SK-N-SH (cell line): Measurements from ENCODE around the gene UTY. TPM values are rescaled to one million over a fixed set of nuclear protein-coding genes. Genes with fewer than 3 reads are reported as not detected.

Source experiments
- CTCF ChIA-PET: fragments of 300-600, 350-600 bp; formaldehyde crosslinking; extraction: SDS; loops from one replicate; lab custom pipeline; 2021; lab: Yijun Ruan, JAX
- POLR2A ChIA-PET: fragments of 350-600 bp; sonication (Branson Sonifier 250); formaldehyde crosslinking; extraction: SDS; loops from one replicate; lab custom pipeline; 2020; ENCODE audit warnings: antibody characterized with exemption, inconsistent platforms; lab: Yijun Ruan, JAX
- DNase-seq: peaks from one replicate; pipeline ENCODE4 v3.0.0; 2012
- H2AFZ ChIP-seq: fragments of 200-600 bp; sonication (generic); 2 replicates; pipeline ENCODE4 v1.8.1; 2016; ENCODE audit warnings: antibody characterized with exemption, mild to moderate bottlenecking, low read depth
- H3F3A ChIP-seq: fragments of 200-600 bp; sonication (generic); replicated peaks from 2 replicates; pipeline ENCODE3; 2016; ENCODE audit warnings: antibody characterized with exemption, mild to moderate bottlenecking; ENCODE audit not compliant: insufficient read depth
- H3K27ac ChIP-seq, 2 experiments: fragments of 200-500 bp in 1 of 2; fragments of 200-600 bp in 1 of 2; sonication (Bioruptor generic) in 1 of 2; sonication (generic), shearing (Covaris generic) in 1 of 2; 2 replicates each; pipeline versions ENCODE4 v1.5.1 to v1.6.1; 2014 to 2016; ENCODE audit warnings: low read depth in 2 of 2, inconsistent platforms in 1 of 2, low read length in 1 of 2, mild to moderate bottlenecking in 1 of 2, mixed read lengths in 1 of 2
- H3K27me3 ChIP-seq: fragments of 200-600 bp; sonication (generic), shearing (Covaris generic); 2 replicates; pipeline ENCODE4 v1.6.1; 2016; ENCODE audit warnings: mixed run types; ENCODE audit not compliant: insufficient read depth
- H3K36me3 ChIP-seq, 2 experiments: fragments of 200-500 bp in 1 of 2; fragments of 200-600 bp in 1 of 2; sonication (Bioruptor generic) in 1 of 2; sonication (generic) in 1 of 2; replicated peaks in 1 of 2; 2 replicates each; pipeline versions ENCODE3 to v1.5.1; 2014 to 2016; ENCODE audit warnings: low read length in 1 of 2, mild to moderate bottlenecking in 1 of 2; ENCODE audit not compliant: insufficient read depth in 2 of 2, control insufficient read depth in 1 of 2
- H3K4me1 ChIP-seq, 2 experiments: fragments of 200-500 bp in 1 of 2; fragments of 200-600 bp in 1 of 2; sonication (Bioruptor generic) in 1 of 2; sonication (generic), shearing (Covaris generic) in 1 of 2; 2 replicates each; pipeline versions ENCODE4 v1.5.1 to v1.6.1; 2014 to 2016; ENCODE audit warnings: low read depth in 1 of 2, low read length in 1 of 2, mixed run types in 1 of 2; ENCODE audit not compliant: insufficient read depth in 2 of 2, control insufficient read depth in 1 of 2
- H3K4me2 ChIP-seq: fragments of 200-600 bp; sonication (generic), shearing (Covaris generic); 2 replicates; pipeline ENCODE4 v1.6.1; 2017; ENCODE audit warnings: mixed run types
- H3K4me3 ChIP-seq, 2 experiments: fragments of 200-500 bp in 1 of 2; fragments of 200-600 bp in 1 of 2; sonication (Bioruptor generic) in 1 of 2; sonication (generic), shearing (Covaris generic) in 1 of 2; 2 replicates each; pipeline versions ENCODE4 v1.5.1 to v1.8.1; 2014 to 2016; ENCODE audit warnings: low read depth in 2 of 2, inconsistent platforms in 1 of 2, low read length in 1 of 2, mild to moderate bottlenecking in 1 of 2, mixed read lengths in 1 of 2, moderate library complexity in 1 of 2
- H3K79me2 ChIP-seq: fragments of 200-600 bp; sonication (generic); 2 replicates; pipeline ENCODE4 v1.8.1; 2017; ENCODE audit warnings: mild to moderate bottlenecking; ENCODE audit not compliant: insufficient read depth
- H3K9ac ChIP-seq: fragments of 200-600 bp; sonication (generic); 2 replicates; pipeline ENCODE4 v1.6.1; 2017; ENCODE audit warnings: mixed run types
- H3K9me2 ChIP-seq: fragments of 200-600 bp; sonication (generic); 2 replicates; pipeline ENCODE4 v1.6.1; 2017; ENCODE audit warnings: mixed run types
- H3K9me3 ChIP-seq: fragments of 200-600 bp; sonication (generic); 2 replicates; pipeline ENCODE4 v1.6.1; 2017; ENCODE audit warnings: mixed run types, mild to moderate bottlenecking, moderate library complexity
- H4K20me1 ChIP-seq: fragments of 200-600 bp; sonication (generic); 2 replicates; pipeline ENCODE4 v1.6.1; 2017; ENCODE audit warnings: mild to moderate bottlenecking, mixed run types; ENCODE audit not compliant: insufficient read depth
- ELF1 ChIP-seq: IDR thresholded peaks from 2 replicates; pipeline ENCODE4 v1.4.0; 2012
- FOSL2 ChIP-seq: IDR thresholded peaks from 2 replicates; pipeline ENCODE4 v1.4.0; 2012; ENCODE audit warnings: low read depth, mild to moderate bottlenecking, moderate library complexity, borderline replicate concordance
- FOXM1 ChIP-seq: IDR thresholded peaks from 2 replicates; pipeline ENCODE4 v1.4.0; 2012; ENCODE audit warnings: low read depth, mild to moderate bottlenecking
- GATA2 ChIP-seq: sonication (generic); formaldehyde crosslinking; IDR thresholded peaks from 2 replicates; pipeline ENCODE4 v1.5.0; 2020; ENCODE audit warnings: mild to moderate bottlenecking, missing genetic modification reagents
- PBX3 ChIP-seq: IDR thresholded peaks from 2 replicates; pipeline ENCODE4; 2012
- POLR2AphosphoS5 ChIP-seq: IDR thresholded peaks from 2 replicates; pipeline ENCODE4 v1.6.1; 2012; ENCODE audit warnings: low read depth, low read length
- REST ChIP-seq: IDR thresholded peaks from 2 replicates; pipeline ENCODE4 v1.6.1; 2012; ENCODE audit warnings: mild to moderate bottlenecking, low read depth, low read length, moderate library complexity
- RFX5 ChIP-seq: IDR thresholded peaks from 2 replicates; pipeline ENCODE4 v1.6.1; 2012; ENCODE audit warnings: mild to moderate bottlenecking, improper control_type of control experiment, low read length
- SIN3A ChIP-seq: IDR thresholded peaks from 2 replicates; pipeline ENCODE4 v1.6.1; 2012; ENCODE audit warnings: low read depth, mild to moderate bottlenecking, low read length, moderate library complexity, borderline replicate concordance
- SMC3 ChIP-seq: IDR thresholded peaks from 2 replicates; pipeline ENCODE4 v1.6.1; 2012; ENCODE audit warnings: low read depth, low read length, improper control_type of control experiment
- TAF1 ChIP-seq: IDR thresholded peaks from 2 replicates; pipeline ENCODE4 v1.6.1; 2012; ENCODE audit warnings: low read depth, mild to moderate bottlenecking, low read length, moderate library complexity, borderline replicate concordance
- TCF12 ChIP-seq: IDR thresholded peaks from 2 replicates; pipeline ENCODE4 v1.4.0; 2012
- USF1 ChIP-seq: IDR thresholded peaks from 2 replicates; pipeline ENCODE4 v1.4.0; 2012; ENCODE audit warnings: low read depth, borderline replicate concordance
- USF2 ChIP-seq: fragments of 150-350 bp; IDR thresholded peaks from 2 replicates; pipeline ENCODE4 v1.6.1; 2017; ENCODE audit warnings: antibody characterized with exemption, low read length, low read depth, borderline replicate concordance
- YY1 ChIP-seq: IDR thresholded peaks from 2 replicates; pipeline ENCODE4 v1.4.0; 2012; ENCODE audit warnings: low read depth, mild to moderate bottlenecking
- WGBS: methylation state at CpG from one replicate; pipeline ENCODE4 v1.1.6; 2017; ENCODE audit warnings: low lambda C conversion rate; 5-methylcytosine and 5-hydroxymethylcytosine counted together
- polyA plus RNA-seq, 3 experiments: library from polyadenylated mRNA; depleted of rRNA; stranded (reverse); fragments of >200 nt; gene quantifications; 2 replicates each; pipeline ENCODE4 v1.2.3, GENCODE V29; 2012

Gene UTY
- polyA plus RNA-seq, 1 of the 3 experiments (the other 2 are of a cell fraction) = not detected

- POLR2A ChIA-PET = no interaction called here
- Histone ChIP-seq H3K27ac (no peak overlapping the region), H3K79me2 (no peaks in the 10 kb centered on the region), H3K4me1 (no peaks in the 10 kb centered on the region), H3K27me3 (no peaks in the 10 kb centered on the region), H3K9me3 (no peaks in the 10 kb centered on the region), H3K4me3 (no peak overlapping the region), H3K36me3 (no peaks in the 10 kb centered on the region), H3K9ac (no peak overlapping the region)
- CTCF ChIA-PET = no interaction called here
- TF ChIP-seq PBX3 (no peak), ELF1 (no peak)
- TF ChIP-seq, all 33 proteins: peak for 0
- Histone ChIP-seq H2AFZ (no peak overlapping the region), H3F3A (no peaks in the 10 kb centered on the region), H3K4me2 (no peak overlapping the region), H4K20me1 (no peaks in the 10 kb centered on the region), H3K9me2 (no peaks in the 10 kb centered on the region)
- DNase-seq = no peak
- WGBS = no CpG with 5 or more reads among the region's 7 CpGs
These were observed 98.6 kb downstream of the UTY start for GRCh38 chrY:13381110-13381683.

GRCh38 chrY:13370868-13371800, 108.7 kb downstream of the UTY start:
- Histone ChIP-seq H3K79me2 (no peaks in the 10 kb centered on the region), H3K27me3 (no peaks in the 10 kb centered on the region), H3K9me2 (no peaks in the 10 kb centered on the region), H3K4me1 (no peaks in the 10 kb centered on the region), H3K4me2 (no peak overlapping the region), H2AFZ (no peak overlapping the region), H3K9ac (no peak overlapping the region), H3K9me3 (no peaks in the 10 kb centered on the region), H3K36me3 (no peaks in the 10 kb centered on the region), H3K27ac (no peak overlapping the region), H3K4me3 (no peak overlapping the region), H3F3A (no peaks in the 10 kb centered on the region), H4K20me1 (no peaks in the 10 kb centered on the region)
- TF ChIP-seq TCF12 (no peak), YY1 (no peak), SMC3 (no peak), FOSL2 (no peak), TAF1 (no peak), GATA2 (CRISPR knock-in tag) (no peak), SIN3A (no peak), USF1 (no peak), POLR2AphosphoS5 (no peak), REST (no peak), RFX5 (no peak), FOXM1 (no peak), USF2 (no peak)
- ChIA-PET CTCF (no interaction called here), POLR2A (no interaction called here)
- no peak for DNase-seq
- WGBS = no CpG with 5 or more reads among the region's 6 CpGs
